BJ (cell line): ENCODE data around the gene GATA5. TPM values are rescaled to one million over a fixed set of nuclear protein-coding genes. Genes with fewer than 3 reads are reported as not detected.
"Not testable (repeated sequence)": the region's sequence is repeated elsewhere in the genome, so short reads cannot be mapped to it uniquely, and the experiment has no call there.

Source experiments
- CTCF ChIA-PET: fragments of 350-600 bp; formaldehyde crosslinking; extraction: SDS; loops from one replicate; lab custom pipeline; 2021; ENCODE audit warnings: antibody characterized with exemption, inconsistent platforms; lab: Yijun Ruan, JAX
- POLR2A ChIA-PET: fragments of 300-600 bp; sonication (Branson Sonifier 250); formaldehyde crosslinking; extraction: SDS; loops from one replicate; lab custom pipeline; 2021; ENCODE audit warnings: antibody characterized with exemption; lab: Charles Lee
- DNase-seq: peaks from one replicate; pipeline ENCODE4 v3.0.0-alpha.2; 2011; ENCODE audit warnings: low read depth
- H3K27me3 ChIP-seq: 2 replicates; pipeline ENCODE4 v1.6.0; 2011; ENCODE audit warnings: low read length; ENCODE audit not compliant: control insufficient read depth, insufficient read depth
- H3K36me3 ChIP-seq: 2 replicates; pipeline ENCODE4 v1.5.1; 2011; ENCODE audit warnings: low read length; ENCODE audit not compliant: control insufficient read depth, insufficient read depth
- H3K4me3 ChIP-seq: 2 replicates; pipeline ENCODE4 v1.5.1; 2011; ENCODE audit warnings: low read depth, mild to moderate bottlenecking, control low read depth, low read length
- CTCF ChIP-seq: IDR thresholded peaks from 2 replicates; pipeline ENCODE4 v1.5.1; 2011; ENCODE audit warnings: low read depth, mild to moderate bottlenecking, control low read depth, inconsistent platforms, low read length, moderate library complexity; ENCODE audit not compliant: insufficient read depth
- polyA plus RNA-seq: library from polyadenylated mRNA; depleted of rRNA; stranded (reverse); fragments of >200 nt; gene quantifications from 2 replicates; pipeline ENCODE4 v1.2.3, GENCODE V29; 2011

GATA5 gene
- polyA plus RNA-seq, 1 experiment, result not detected

DNA sequence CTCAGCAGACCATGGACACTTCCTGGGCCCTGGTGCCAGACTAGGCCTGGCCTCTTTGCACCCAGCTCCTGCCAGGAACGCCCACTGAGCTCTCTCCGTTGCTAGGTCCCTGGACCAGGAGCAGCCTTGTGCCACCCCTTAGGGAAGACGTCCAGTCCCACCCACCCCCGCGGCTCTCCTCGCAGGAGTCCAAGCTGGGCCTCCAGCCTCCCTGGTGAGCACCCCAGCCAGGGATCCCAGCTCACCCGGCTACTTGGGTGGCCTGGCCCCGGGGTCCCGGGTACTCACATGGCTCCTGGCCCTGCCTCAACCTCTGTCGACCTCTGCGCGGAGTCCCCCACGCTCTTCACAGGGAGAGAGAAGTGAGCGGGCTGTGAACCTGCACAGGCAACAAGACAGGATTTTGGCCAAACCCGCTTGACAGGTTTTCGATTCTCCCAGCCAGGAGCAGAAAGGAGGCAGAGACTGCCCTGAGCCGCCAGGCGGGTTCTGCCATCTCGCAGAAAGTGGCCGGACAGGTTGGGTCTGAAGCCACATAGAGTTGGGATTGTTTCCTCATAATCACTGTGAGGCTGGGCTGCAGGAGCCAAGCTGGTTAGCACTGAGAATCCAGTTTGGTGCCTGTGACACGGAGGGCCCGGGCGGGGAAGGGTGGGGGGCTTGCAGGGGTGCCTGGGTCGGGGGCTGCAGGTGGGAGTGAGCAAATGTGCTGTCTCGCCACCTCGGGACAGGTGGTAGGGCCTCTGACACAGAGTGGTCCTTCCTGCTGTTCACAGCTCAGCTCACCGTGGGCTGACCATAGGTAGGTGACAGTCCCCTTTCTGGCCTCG lies 48.4 kb downstream of the GATA5 start, which contains the start of gene RBBP8NL:
TSS of gene RBBP8NL (minus strand) at position 368 of the 830 bp plus-strand sequence. CDS start 7,892 bp downstream, outside the sequence.
- ChIA-PET CTCF (no interaction called here), POLR2A (no interaction called here)
- H3K27me3 ChIP-seq, result peaks cover 8% of the 10 kb centered on the region

GRCh38 chr20:62426699-62427131 lies 49.1 kb downstream of the GATA5 start:
- DNase-seq, result no peak
- Histone ChIP-seq H3K4me3 (no peak overlapping the region), H3K27me3 (peaks cover 5% of the 10 kb centered on the region; the same call in 1 of the 2 replicates), H3K36me3 (no peaks in the 10 kb centered on the region)
- POLR2A ChIA-PET, result no interaction called here
- CTCF ChIA-PET, result no interaction called here
- TF ChIP-seq CTCF, result no peak

More for the DNA sequence above, 48.4 kb downstream of the GATA5 start, which contains the start of gene RBBP8NL:
- no peak for TF ChIP-seq CTCF
- no peak for DNase-seq
- Histone ChIP-seq H3K36me3 (no peaks in the 10 kb centered on the region), H3K4me3 (no peak within 1 kb of the TSS)

- POLR2A ChIA-PET, CTCF ChIA-PET, H3K4me3 ChIP-seq, DNase-seq, H3K27me3 ChIP-seq, H3K36me3 ChIP-seq: not testable (repeated sequence)
Measured at GRCh38 chr20:62426059-62426348, 49.8 kb downstream of the GATA5 start.

GRCh38 chr20:62425281-62426058 lies 50.3 kb downstream of the GATA5 start:
- ChIA-PET CTCF (no interaction called here), POLR2A (no interaction called here)
- TF ChIP-seq CTCF, result no peak
- DNase-seq, result no peak
- Histone ChIP-seq H3K4me3 (no peak overlapping the region), H3K27me3 (peaks cover 5% of the 10 kb centered on the region; the same call in 1 of the 2 replicates), H3K36me3 (no peaks in the 10 kb centered on the region)

GRCh38 chr20:62424249-62425107 lies 51.3 kb downstream of the GATA5 start:
- ChIA-PET CTCF (interaction anchor here (1.4 kb wide), 1 partner anchor 15 kb away, joined by 6 read pairs; no protein-coding TSS in a partner anchor), POLR2A (no interaction called here)
- DNase-seq, result no peak
- Histone ChIP-seq H3K36me3 (no peaks in the 10 kb centered on the region), H3K4me3 (no peak overlapping the region), H3K27me3 (peaks cover 4% of the 10 kb centered on the region; the same call in 1 of the 2 replicates)
- no peak for TF ChIP-seq CTCF
